Colon (tissue), 2 donors: Measurements from ENCODE around the gene PXK.
"Not testable (repeated sequence)": the region's sequence is repeated elsewhere in the genome, so short reads cannot be mapped to it uniquely, and the experiment has no call there.

Experiments
- FAIRE-seq: peaks from 2 replicates; lab custom pipeline; 2012; peaks lifted over from hg19 to GRCh38; lab: Jason Lieb, UNC
- donor health status: control.
- donor health status: control.

Gene PXK

DNA sequence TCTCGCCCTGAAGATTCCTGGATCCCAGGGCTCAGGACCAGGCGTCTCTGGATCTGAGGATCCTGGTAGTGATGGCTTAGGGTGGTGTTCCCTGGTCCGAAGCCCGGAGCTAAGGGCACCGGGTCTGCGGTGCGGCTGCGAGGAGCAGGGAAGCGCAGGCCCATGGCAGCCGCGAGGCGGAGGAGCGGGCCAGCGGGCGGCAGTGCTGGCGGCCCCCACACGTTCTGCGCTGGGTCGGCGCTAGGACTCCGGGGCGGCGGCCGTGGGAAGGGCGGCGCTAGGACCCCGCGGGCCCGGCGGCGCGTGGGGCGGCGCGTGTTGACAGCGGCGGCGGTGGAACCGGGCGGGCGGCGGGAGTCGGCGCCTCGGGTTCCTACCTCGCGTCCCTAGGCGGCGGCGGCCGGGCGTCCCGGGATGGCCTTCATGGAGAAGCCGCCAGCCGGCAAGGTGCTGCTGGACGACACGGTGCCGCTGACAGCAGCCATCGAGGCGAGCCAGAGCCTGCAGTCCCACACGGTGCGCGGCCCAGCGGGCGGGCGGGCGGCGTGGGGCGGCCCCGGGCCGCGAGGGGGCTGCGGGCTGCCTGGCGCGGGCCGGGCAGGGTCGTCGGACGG lies at the start of gene PXK:
Gene PXK (plus strand): TSS at position 318 of the 614 bp plus-strand sequence. CDS start 97 bp downstream, at position 415.
- FAIRE-seq: no peak

DNA sequence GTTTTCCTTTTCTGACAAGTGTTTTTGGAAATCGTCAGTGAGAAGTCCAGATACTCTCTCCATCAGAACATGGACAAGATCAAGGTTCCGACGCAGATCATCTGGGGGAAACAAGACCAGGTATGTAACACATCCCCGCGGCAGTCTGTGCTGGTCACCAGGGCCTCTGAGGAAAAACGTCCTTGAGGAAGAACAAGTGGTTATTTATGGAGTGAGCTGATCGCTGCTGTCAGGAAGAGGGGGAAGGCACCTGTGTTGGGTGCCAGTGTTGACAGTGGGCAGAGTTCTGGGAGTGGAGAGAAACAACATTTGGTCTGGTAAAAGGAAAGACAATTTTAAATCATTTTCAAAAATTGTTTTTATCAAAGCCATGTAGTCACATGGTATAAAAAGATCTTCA lies 47.4 kb upstream of the PXK start:
- no peak for FAIRE-seq

DNA sequence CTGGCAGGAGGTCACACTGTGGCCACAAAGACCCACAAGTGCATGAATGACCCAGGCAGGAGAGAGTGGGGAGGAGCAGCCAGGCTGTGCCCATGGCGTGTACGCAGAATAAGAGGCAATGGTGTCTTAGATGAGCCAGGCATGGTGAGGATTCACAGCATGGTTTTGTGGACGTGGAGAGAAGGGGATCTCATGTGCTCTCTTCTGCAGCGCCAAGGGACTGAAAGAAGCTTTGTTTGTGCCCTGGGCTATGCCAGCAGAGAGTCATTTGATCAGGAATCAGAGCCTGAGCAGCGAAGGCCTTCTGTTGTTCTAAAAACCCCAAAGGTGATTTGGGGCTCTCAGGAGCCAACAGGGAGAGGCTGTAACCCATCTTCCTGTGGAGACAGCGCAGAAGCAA lies 45.3 kb upstream of the PXK start:
- no peak for FAIRE-seq

DNA sequence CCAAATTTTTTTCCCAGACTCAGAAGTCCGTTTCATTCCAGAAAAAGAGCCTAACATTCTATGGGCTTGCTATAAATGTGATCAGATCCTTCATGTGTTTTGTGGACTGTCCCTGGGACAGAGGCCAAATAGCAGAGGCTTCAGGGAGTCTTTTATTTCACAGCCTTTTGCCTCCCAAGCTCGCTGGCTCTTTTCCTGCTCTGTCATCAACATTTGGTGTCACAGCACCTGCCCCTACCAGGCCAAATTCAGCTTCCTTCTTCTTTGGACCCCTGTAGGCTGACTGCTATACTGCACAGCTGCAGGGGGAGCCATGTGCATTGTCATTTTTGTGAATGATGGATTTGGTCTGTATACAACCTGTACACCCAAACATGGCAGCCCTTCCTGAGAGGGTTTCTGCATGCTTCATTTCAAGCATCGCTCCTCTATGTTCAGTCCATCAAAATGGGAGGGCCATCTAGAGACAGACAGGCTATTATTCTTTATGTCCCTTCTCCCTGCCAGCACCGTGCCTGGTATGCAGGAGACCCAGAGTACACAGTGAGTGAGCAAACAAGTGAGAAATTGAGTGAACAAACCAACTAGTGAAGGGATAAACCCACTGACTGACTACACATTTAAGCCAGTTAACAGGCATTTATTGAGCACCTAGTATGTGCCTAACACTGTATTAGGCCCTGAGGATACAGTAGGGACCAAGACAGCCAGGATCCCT lies 44.5 kb upstream of the PXK start:
- no peak for FAIRE-seq

DNA sequence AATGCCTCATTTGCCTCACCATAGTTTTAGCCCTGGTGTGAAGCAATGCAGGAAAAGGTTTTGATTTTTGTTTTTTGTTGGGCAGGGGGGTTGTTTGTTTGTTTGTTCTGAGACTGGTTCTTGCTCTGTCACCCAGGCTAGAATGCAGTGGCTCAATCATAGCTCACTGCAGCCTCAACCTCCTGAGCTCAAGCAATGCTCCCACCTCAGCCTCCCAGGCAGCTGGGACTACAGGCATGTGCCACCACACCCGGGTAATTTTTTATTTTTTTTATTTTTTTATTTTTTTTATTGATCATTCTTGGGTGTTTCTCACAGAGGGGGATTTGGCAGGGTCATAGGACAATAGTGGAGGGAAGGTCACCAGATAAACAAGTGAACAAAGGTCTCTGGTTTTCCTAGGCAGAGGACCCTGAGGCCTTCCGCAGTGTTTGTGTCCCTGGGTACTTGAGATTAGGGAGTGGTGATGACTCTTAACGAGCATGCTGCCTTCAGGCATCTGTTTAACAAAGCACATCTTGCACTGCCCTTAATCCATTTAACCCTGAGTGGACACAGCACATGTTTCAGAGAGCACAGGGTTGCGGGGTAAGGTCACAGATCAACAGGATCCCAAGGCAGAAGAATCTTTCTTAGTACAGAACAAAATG lies 43.6 kb upstream of the PXK start:
- not testable (repeated sequence) for FAIRE-seq

DNA sequence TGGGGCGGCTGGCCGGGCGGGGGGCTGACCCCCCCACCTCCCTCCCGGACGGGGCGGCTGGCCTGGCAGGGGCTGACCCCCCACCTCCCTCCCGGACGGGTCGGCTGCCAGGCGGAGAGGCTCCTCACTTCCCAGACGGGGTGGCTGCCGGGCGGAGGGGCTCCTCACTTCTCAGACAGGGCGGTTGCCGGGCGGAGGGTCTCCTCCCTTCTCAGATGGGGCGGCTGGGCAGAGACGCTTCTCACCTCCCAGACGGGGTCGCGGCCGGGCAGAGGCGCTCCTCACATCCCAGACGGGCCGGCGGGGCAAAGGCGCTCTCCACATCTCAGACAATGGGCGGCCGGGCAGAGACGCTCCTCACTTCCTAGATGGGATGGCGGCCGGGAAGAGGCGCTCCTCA lies 42.2 kb upstream of the PXK start:
- not testable (repeated sequence) for FAIRE-seq

DNA sequence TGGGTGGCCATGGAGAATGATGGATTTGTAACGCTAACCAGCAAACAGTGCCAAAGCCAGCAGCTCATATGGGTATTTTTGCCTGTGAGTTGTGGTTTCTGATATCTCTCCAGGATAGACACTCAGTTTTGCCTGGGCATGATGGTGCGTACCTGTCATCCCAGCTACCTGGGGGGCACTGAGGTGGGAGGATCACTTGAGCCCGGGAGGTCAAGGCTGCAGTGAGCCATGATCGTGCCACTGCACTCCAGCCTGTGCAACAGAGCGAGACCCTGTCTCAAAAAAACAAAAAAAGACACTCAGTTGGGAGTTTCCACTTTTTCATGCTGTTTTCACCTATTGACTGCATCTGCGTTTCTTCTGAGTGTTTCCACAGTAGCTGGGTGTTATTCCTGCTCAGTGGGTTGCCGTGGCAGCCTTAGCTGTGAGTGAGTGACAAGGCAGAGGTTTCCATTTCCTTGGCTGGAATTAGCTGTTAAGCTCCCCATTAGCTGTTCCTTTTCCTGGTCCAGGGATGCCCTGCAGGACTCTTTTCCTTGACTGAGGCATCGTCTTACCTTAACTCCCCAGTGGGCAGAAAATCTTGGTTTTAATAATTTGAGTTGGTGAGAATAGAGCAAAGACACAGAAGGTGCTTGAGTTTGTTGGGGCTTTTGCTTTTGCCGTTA lies 40.9 kb upstream of the PXK start:
- FAIRE-seq: no peak

DNA sequence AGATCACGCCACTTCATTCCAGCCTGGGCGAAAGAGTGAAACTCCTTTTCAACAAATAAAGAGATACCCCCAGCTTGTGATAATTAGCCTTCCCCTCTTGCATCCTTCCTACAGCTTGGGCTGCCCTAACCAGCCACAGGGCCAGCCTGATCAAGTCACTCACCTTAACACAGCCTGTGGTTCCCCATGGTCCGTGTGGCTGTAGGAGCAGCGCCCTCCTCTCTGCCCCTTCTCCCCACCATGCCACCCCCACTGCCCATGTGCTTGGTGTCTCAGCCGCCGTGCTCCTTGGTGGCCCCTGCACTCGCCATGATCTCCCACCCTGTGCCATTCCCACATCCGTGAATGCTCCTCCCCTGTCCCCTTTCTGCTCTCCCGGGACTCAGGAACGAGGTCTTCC lies 39.8 kb upstream of the PXK start:
- FAIRE-seq: no peak

DNA sequence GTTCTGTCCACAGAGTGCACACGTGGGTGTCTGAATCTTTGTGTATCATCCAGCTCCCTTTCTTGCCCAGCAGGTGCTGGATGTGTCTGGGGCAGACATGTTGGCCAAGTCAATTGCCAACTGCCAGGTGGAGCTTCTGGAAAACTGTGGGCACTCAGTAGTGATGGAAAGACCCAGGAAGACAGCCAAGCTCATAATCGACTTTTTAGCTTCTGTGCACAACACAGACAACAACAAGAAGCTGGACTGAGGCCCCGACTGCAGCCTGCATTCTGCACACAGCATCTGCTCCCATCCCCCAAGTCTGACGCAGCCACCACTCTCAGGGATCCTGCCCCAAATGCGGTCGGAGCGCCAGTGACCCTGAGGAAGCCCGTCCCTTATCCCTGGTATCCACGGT lies 39.2 kb upstream of the PXK start:
- no peak for FAIRE-seq

DNA sequence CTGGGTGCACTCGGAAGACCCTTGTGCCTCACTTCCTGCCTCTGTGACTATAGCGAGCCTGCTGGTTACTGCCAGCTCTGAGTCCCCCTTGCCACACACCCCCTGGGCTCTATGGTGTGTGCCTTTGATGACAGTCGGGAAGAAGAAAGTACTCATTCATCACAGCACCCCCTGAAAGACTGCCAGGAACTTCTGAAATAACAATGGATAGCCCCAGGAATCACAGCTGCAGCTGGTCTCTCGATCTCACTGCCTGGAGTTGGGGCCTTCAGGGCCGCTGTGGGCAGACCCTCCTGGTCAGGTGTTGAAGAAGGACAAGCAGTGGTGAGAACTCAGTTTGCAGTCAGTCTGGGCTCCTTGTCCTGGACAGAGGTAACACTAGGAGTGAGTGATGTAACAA lies 36.4 kb upstream of the PXK start:
- no peak for FAIRE-seq

DNA sequence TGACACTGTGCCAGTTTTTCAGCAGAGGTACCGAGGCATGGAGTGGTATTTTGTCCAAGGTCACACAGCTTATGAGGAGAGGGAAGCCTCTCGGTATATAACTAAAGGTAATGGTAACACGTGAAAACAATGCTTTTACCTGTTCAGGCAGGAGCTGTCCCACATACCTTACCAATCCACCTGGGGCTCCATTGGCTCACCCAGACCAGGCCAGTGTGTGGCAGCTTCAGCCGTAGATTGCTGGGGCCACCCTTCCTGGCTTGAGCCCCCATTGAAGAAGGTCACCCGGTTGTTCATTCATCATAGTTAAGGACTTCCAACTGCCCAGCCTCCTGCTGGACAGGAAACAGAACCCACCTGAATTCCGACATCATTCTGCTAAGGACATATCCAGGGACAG lies 35.8 kb upstream of the PXK start:
- no peak for FAIRE-seq

DNA sequence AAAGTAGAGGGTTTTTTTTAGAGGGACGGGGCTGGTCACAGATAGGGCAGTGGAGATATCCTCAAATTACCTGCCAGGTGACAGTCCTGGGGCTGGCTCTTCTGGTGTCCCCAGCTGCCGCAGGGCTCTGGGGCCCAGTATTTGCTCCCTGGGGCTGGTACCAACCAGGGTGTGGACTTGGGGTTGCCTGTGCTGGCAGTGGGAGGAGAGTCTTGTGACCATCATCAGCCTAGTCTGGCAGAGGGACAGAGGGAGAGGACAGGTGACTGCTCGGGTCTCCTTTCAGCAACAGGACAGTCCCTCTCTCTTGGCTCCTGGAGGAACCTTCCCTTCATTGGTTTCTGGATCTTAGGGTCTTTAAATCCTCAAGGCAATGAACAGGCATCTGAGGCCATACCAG lies 34.5 kb upstream of the PXK start:
- no peak for FAIRE-seq

DNA sequence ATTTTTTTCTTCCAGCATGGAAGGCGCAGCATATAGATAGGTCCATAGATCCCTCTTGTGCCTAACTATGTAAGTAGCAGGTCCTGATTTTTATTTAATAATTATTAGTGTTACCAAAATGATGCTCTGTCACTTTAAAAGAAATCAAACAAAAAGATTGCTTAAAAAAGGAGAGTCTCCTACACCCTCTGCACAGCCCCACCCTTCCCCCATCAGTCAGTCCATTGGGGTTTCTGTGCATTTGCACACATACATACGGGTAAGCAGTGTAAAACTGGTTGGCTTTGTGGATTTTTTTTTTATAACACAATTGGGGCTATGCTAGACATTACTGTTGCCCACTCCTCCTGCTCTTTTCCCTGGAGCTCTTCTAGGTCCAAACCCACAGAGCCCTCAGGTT lies 33.6 kb upstream of the PXK start:
- no peak for FAIRE-seq

DNA sequence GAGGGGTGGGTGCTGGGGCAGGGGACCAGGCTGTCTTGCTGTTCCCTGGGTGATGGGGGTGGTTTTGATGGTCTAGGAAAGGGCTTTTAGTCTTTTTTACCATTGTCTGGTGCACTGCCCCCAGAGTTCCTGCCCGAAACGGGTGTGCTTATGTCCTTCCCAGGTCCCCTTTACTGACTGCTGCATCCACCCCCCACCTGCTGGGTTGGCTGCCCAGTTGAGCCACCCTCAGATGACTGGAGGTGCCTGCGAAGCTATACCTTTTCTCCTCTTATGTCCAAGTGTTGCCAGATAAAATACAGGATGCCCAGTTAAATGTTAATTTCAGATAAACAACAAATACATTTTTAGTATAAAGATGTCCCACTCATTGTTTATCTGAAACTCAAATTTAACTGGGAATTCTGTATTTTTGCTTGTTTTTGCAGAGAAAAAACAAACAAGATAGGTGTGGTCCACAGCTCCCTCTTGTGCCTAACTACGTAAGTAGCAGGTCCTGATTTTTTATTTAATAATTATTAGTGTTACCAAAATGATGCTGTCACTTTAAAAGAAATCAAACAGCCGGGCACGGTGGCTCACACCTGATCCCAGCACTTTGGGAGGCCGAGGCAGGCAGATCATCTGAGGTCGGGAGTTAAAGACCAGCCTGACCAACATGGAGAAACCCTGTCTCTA lies 32.7 kb upstream of the PXK start:
- no peak for FAIRE-seq

DNA sequence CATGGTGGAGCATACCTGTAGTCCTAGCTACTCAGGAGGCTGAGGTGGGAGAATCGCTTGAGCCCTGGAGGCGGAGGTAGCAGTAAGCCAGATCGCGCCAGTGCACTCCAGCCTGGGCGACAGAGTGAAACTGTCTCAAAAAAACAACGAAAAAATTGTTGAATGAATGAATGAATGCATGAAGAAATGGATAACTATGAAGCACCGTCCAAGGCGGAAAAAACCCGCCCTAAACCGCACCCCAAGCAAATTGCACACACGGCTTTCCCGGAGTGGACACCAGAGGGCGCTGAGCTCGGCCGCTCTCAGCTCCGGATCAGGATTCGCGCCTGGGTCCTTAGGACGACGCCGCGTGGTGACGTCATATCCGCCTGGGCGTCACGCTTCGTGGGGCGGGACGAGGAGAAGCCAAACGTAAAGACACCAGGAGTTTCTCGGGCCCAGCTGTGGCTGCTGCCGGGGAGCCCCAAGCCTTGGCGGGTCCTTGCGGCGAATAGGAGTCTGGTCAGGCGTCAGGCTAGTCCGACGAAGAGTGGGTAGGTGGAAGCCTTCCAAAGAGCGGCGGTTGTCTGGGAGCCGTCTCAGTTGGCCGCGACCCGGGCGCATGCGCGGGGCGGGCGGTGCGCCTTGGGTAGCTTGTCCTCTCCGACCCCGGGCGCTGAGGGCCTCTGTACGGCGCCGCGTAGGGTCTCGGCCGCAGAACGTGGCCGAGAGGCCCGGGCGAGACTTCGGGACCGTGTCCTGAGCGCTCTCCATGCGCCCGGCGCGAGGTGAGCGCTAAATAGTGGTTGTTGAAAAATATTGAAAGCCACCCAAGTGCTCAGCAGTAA lies 26.6 kb upstream of the PXK start, which contains the start of the genes HTD2 and RPP14:
Gene HTD2 (plus strand): TSS at position 639 of the 830 bp plus-strand sequence. CDS start 11,094 bp downstream, outside the sequence.
Gene RPP14 (plus strand): TSS at position 364 of the 830 bp plus-strand sequence. CDS start 4,085 bp downstream, outside the sequence.
- FAIRE-seq: peak; percentile 21

DNA sequence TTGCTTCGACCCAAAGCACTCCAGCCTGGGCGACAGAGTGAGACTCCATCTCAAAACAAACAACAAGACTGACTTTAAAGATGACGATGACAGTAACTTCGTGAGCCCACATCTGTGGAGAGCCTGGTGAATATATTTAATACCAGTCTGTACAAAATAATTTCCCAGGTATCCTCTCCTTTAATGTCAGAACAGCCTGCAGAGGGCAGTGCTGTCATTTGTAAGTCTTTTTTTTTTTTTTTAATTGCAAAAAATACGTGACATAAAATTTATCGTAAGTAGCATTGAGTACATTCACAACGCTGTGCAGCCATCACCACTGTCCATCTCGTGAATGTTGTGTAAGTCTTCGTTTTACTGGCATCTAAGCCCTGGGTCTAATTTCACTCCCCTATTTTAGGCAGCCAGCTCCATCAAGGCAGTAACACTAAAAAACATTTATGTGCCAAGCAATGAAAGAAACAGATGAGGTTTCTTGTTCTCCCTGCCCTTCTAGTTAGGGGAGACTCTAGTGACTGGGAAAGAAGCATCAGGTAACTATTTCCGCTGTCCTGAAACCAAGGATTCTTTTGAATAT lies 25.0 kb upstream of the PXK start:
- no peak for FAIRE-seq

DNA sequence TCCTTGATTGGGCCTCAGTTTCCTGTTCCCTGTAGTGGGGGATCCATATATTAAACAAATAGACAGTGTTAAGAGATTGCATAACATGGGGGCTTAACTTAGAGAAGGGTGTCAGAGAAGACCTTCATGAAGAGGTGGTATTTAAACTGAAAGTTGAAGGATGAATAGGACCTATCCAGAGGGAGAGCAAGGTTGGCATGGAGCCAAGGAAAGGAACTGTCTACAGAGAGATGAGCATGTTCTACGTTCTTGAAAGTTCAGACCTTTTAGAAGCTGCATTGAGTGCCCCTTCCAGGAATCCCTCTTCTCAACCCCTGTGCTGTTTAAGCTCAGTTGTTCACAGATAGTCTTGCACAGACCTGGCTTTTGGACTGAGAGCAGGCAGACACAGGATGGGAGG lies 24.0 kb upstream of the PXK start:
- no peak for FAIRE-seq

DNA sequence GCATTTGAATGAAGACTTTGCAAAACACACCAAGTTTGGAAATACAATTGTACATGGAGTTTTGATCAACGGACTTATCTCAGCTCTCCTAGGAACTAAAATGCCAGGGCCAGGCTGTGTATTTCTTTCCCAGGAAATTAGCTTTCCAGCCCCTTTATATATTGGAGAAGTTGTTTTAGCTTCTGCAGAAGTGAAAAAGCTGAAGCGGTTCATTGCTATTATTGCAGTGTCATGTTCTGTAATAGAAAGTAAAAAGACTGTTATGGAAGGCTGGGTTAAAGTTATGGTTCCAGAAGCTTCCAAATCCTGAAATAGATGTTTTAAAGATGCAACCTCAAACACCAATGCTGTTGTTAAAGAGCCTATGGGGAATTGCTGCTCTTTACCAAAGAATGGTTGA lies 14.9 kb upstream of the PXK start:
- no peak for FAIRE-seq

DNA sequence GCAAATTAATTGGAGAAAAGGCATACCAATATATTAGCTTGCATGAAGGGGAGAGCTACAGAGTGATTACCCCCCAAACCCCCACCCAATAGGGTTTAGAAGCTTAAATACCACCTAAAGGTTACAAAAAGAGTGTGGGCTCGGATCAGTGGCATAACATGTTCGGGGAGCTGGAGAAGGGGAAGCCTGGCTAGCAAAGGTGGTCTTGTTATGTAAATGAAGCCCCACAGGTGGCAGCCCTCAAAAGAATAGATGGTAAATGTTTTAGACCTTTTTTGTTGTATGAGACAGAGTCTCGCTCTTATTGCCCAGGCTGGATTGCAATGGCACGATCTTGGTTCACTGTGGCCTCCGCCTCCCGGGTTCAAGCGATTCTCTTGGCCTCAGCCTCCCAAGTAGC lies 10.9 kb upstream of the PXK start:
- FAIRE-seq: no peak

DNA sequence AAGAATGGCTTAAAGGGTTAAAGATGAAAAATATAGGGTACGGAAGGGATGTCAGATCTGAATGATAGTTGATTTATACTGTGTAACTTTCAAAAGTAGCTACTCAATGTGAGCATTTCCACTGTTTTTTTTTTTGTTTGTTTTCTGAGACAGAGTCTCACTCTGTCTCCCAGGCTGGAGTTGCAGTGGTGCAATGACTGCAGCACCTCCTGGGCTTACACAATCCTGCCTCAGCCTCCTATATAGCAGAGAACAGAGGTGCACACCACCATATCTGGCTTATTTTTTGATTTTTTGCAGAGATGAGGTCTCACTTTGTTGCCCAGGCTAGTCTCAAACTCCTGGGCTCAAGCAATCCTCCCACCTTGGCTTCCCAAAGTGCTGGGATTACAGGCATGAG lies 9.9 kb upstream of the PXK start:
- FAIRE-seq: no peak
